Adipose tissue (tissue), 3 donors: Measurements from ENCODE around the gene OBSCN. TPM values are rescaled to one million over a fixed set of nuclear protein-coding genes. Genes with fewer than 3 reads are reported as not detected.

Source experiments
- H3K27ac ChIP-seq: one replicate; pipeline ENCODE4 v1.5.1; 2013; ENCODE audit warnings: low read depth, low read length
- WGBS, 3 donors: extraction: QIAGEN DNeasy Blood & Tissue Kit; methylation state at CpG; one replicate each; pipeline ENCODE4 v1.1.7; 2013; 5-methylcytosine and 5-hydroxymethylcytosine counted together
- polyA plus RNA-seq, 3 donors: library from polyadenylated mRNA; stranded (reverse); fragments of 200-250 nt; gene quantifications; one replicate each; pipeline ENCODE4 v1.2.3, GENCODE V29; 2013
- donor health status: healthy with polysubstance abuse.
- donor health status: Bipolar disorder and iron deficiency.
- donor health status: healthy.

The OBSCN gene
- polyA plus RNA-seq, 3 donors = 3.0 to 7.9 (median 3.2) TPM

DNA sequence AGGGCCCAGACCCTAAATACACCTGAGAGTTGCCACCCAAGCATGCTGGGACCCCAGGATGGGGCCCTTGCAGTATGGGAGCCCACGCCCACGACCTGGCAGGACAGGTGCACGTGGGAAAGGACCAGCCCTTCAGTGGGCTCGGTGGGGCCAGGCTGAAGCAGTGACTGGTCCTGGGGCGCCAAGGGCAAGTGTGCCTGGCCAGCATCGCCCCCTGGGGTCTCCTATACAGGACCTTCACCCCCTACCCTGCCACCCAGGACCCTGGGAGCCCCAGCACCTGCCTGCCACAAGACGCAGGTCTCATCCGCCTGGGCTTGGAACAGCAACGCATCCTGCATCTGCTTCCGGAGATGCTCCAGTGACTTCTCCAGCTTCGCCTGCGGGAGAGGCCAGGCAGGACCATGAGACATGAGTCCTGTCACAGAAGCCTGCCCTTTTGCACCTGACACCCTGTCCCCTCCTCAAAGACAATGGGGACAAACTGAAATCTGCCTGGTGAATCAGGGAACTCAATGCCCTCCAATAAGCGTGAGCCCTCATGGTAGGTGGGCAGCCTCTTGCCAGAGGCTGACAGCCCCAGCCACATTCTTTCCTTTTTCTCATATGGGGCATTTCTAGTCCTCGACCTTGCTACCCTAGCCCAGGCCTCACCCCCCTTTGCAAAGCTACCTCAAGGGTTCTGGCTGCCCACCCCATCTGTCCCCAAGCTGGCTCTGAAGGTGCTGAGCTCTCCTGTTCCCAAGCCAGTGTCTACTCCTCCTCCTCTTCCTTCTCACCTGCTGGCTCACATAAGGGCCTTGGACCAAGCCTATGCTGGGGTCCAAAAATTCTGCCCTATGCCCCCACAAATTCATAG is 194.2 kb downstream of the OBSCN start:
- H3K27ac ChIP-seq = no peak overlapping the region
- 93 to 96% (median 94%) methylated on average over 14 of the region's 14 CpGs for WGBS, 3 donors

DNA sequence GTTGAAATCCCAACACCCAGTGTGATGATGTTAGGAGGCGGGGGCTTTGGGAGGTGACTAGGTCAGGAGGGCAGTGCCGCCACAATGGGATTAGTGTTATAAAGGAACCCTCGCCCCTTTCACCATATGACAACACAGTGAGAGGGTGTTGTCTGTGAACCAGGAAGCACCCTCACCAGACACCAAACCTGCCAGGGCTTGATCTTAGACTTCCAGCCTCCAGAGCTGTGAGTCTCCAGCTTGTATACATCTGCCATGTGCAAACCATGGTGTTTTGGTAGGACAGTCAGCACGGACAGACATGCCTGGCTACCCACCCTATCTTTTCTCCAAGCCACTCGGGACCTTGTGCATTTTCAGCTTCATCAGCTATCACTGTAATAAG is 194.8 kb downstream of the OBSCN start:
- no peak overlapping the region for H3K27ac ChIP-seq
- 91 to 94% (median 92%) methylated on average over 5 of the region's 5 CpGs for WGBS, 3 donors

DNA sequence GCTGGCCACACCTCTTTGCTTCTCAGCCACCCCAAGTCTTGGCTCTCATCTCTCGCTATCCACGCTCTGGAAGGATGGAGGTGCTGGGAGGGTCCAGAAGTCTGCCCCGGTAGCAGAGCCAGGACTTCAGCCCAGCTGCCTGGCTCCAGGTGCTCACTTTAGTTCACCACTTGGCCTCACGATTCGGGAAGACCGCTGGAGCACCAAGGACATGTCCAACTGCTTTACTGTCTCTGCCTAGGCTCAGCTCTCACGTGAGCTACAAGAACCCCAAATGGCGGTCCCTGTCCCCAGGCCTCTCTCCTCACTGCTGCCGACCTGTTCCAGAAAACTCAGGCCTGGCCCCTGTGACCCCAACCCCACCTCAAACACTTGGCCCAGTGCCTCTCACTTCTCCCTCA is 195.4 kb downstream of the OBSCN start:
- no peak overlapping the region for H3K27ac ChIP-seq
- WGBS, 3 donors = 93 to 96% (median 95%) methylated on average over 9 of the region's 9 CpGs

DNA sequence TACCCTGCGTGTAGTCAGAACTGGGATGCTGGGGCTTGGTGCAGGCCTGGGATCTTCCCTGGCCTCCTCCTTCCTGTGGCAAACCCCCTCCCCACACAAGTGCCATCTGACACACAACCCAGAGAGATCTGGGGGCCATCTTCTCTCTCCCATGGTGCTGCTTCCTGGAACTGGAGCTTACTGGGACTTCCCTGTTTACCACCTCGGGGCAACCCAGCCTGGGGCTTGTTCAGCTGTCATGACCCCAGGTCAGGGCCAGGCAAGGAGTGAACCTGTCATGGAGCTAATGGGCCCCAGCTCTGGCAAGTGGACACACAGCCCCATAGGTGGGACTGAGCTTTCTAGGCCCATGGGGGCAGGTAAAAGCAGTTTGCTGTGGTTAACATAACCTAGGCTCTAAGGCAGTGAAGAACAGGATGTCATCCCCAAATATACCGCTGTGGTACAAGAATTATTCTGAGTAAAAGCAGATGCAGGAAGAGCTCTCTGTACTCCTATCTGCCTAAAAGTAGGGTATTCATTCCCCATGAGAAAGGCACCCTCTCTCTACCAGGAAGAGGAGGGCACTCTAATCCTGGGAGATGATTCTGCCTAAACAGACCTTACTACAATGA is 196.4 kb downstream of the OBSCN start:
- WGBS, 3 donors = 73 to 83% (median 77%) methylated on average over 3 of the region's 3 CpGs
- H3K27ac ChIP-seq = no peak overlapping the region

DNA sequence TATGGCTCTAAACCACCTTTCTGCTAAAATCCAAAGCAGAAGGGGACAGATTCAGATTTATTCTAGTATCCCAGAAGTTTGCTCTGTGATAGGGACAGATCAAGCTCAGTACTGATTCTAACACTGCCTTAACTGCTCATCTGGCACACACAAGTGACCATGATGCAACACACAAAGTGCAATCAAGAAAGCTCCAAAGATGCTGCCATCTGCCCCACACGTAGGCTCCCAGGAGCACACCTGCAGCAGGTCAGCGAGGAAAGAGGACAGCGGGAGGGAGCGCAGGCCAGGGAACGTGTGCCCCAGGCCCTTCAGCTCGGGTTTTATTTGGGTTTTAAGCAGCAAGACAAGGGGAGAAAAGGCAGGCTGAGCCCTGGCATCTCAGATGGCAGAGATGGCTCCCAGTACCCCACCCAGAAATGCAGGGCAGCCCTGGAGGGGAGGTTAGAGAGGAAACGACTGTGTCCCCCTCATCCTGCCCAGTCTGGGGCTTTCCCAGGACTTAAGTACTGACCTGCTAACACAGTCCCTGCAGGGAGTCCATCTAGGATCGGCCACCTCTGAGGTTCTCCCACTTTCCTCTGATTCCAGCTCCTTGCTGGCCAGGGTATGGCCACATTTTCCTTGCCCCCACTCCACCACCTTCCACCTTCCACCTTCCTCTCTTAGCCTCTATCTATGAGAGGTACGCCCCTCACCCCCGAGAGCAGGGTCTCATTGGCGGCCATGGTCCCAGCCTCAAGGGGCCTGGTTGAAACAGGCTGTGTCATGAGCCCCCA is 197.5 kb downstream of the OBSCN start:
- WGBS, 3 donors = 20 to 34% (median 31%) methylated on average over 11 of the region's 11 CpGs

DNA sequence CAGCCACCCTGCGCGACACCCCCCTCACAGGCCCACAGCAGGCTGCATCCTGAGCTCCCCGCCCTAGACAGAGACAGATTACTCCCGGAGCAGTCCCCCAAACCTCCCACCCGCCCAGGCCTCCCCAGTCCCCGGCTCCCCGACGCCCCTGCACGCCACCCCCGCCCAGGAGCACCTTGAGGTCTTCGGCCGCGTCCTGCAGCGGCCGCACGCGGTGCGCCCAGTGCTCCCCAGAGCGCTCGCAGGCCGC is 198.1 kb downstream of the OBSCN start:
- 0 to 1% (median 1%) methylated on average over 15 to 21 of the region's 21 CpGs for WGBS, 3 donors
- no peak overlapping the region for H3K27ac ChIP-seq

More for the DNA sequence above, 197.5 kb downstream of the OBSCN start:
- no peak overlapping the region for H3K27ac ChIP-seq

DNA sequence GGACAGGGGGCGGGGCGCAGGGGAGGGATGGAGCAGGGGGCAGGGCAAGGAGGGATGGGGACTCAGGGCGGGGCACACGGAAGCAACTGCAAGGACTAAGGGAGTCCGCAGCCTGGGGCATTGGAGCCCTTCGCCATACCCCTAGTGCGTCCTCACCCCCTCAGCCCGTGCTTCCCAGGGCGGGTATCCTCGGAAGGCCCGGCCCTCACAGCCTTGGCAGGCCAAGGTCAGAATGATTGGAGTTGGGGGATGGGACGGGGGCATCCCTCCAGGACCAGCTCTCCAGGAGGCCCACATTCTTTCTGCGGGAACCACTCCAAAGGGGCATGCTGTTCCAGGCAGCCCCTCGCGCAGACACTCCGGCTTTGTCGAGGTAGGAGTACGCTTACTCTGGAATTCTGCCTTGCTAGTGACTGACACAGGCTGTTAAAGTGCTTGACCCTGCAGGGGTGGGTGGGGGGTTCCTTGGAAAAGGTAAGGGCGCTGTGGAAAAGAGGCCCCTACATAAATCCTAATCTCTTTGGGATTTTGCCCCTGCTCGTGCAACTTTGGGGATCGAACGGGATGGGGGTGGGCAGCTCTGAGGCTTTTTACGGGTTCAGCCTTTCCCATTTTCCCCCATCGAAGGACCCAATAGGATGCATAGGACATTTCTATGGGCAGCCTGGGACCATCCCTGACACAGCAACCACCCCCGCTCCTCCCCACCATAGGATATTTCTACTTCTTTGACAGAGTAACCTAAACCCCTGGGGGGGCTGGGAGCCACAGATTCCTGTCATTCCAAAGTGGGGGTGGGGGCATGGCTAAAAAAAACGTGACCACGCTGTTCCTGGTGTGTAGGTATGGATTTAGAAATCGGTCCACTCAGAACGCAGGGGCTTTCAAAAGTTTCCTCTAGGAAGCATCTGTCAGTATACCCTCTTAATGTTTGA is 199.5 kb downstream of the OBSCN start:
- no peak overlapping the region for H3K27ac ChIP-seq
- 19 to 24% (median 20%) methylated on average over 27 to 29 of the region's 29 CpGs for WGBS, 3 donors

DNA sequence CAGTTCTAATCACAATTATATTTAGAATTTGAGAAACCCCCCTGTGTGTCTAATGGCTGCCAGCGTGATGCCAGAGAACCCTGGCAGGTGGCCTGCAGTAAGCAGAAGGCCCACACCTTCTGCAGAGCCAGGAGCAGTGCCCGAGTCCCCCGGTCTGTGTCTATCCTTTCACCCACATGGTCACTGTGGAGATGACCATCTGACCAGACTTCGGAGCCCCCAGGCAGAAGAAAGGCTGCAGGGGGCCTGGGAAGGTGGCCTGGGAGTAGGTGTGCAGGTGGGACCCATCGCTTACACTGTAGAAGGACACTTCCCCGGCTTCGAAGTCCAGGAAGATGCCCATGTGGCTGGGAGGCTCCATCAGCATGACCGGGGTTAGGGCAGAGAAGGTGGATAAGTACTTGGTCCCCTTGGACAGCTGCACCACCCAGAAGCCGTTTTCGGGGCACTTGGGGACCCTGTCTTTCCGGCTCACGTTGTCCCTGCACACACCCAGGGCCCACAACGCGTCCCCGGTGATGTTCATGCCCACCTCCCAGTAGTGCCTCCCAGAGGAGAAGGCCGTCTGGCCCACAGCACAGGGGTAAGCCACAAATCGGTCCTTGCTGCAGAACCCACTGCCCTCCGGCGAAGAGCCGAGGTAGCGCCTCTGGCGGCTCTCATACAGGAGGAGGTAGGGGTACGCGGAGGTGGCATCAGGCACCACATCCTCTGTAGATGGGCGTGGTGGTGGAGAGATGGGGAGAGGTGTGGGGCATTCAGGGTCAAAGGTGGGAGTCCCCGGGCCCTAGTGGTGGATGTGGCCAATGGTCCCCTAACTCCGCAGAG is 200.4 kb downstream of the OBSCN start:
- 94 to 96% (median 95%) methylated on average over 27 of the region's 27 CpGs for WGBS, 3 donors
- no peak overlapping the region for H3K27ac ChIP-seq

DNA sequence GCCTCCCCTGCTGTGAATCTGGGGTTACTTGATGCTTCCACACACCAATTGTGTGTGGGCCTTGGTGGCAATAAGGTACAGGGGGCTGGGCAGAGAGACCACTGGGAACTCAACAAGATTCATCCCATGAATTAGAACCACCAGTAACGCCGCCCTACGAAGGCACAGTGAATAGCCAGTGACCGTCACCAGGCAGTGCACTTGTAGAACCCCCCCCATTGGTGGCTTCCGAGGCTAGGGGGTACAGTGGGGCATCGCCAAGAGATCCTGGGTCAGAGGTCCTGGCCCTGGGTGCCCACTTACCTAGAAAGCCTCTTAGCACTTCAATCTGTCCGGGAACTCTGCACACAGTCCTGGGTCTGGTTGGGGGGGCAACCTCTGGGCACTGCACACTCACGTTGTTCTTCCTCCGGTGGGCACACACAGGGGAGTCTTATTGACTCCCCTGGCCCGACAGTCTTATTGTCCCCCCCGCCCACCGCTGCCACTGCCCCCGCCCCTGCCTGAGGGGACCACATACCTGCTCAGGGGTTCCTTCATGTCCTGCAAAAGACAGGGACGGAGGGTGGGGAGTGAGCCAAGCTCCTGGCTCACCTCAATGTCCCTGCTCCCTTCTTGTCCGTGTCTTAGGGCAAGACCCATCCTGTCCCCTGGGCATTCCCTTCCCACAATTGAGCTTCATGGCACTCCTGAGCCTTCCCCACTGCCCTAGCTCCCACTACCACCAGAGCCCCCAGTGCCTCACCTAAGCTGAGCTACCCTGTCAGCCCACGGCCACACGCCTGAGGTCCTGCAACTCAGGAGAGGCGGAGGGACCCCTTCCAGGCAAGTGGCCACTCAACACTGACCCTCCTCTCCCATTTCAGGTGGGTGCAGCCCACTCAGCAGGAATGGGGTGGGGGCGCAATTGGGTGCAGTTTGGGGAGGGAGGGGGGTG is 201.3 kb downstream of the OBSCN start:
- no peak overlapping the region for H3K27ac ChIP-seq

DNA sequence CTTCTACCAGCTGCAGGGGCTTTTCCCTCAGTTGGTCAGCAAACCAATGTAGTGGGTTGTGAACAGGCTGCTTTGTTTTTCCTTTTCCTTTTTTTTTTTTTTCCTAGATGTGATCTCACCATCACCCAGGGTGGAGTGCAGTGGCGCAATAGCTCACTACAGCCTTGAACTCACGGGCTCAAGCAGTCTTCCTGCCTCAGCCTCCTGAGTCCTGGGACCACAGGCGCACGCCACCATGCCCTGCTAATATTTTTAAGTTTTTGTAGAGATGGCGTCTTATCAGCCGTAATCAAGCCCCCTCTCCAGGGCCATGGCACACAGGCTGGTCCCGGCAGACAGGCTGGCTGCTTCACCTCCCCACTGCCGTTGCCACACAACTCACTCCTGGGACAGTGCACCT is 202.2 kb downstream of the OBSCN start:
- no peak overlapping the region for H3K27ac ChIP-seq
- 78 to 88% (median 80%) methylated on average over 8 of the region's 8 CpGs for WGBS, 3 donors

More for the DNA sequence above, 201.3 kb downstream of the OBSCN start:
- WGBS, 3 donors = 84 to 94% (median 87%) methylated on average over 19 of the region's 19 CpGs

DNA sequence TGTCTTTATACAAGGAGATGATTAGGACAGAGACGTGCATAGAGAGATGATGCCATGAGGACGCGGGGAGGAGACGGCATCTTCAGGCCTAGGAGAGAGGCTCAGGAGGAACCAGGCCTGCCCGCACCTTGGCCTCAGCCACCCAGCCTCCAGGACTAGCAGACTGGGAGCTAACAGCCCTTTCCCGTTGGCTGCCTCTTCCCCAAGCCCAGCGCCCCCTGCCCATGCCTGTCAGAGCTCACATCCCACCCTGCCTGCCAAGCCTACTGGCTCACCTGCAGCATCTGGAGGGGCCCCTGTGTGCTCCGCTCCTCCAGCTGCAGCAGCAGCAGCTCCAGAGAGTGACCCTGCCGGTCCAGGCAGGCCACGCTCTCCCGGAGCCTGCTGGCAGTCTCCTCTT is 202.8 kb downstream of the OBSCN start:
- WGBS, 3 donors = 89 to 96% (median 93%) methylated on average over 11 of the region's 11 CpGs
- no peak overlapping the region for H3K27ac ChIP-seq

DNA sequence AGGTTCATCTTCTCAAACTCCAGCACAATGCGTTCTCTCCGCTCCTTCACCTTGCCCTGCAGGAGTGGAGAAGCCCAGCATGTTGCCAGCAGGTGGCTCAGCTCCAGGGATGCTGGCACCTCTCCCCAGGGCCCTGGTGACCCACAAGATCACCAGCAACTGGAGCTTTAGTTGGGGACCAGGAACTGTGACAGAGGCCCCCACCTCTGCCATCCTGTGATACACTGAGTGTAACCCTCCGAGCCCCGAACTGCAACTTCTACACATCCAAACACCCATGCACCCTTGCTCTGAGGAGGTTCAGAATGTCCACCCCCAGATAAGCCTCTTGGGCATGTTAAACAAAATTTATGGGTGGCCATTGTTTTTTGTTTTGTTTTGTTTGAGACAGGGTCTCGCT is 203.3 kb downstream of the OBSCN start:
- WGBS, 3 donors = 94 to 98% (median 94%) methylated on average over 5 of the region's 5 CpGs
- no peak overlapping the region for H3K27ac ChIP-seq

DNA sequence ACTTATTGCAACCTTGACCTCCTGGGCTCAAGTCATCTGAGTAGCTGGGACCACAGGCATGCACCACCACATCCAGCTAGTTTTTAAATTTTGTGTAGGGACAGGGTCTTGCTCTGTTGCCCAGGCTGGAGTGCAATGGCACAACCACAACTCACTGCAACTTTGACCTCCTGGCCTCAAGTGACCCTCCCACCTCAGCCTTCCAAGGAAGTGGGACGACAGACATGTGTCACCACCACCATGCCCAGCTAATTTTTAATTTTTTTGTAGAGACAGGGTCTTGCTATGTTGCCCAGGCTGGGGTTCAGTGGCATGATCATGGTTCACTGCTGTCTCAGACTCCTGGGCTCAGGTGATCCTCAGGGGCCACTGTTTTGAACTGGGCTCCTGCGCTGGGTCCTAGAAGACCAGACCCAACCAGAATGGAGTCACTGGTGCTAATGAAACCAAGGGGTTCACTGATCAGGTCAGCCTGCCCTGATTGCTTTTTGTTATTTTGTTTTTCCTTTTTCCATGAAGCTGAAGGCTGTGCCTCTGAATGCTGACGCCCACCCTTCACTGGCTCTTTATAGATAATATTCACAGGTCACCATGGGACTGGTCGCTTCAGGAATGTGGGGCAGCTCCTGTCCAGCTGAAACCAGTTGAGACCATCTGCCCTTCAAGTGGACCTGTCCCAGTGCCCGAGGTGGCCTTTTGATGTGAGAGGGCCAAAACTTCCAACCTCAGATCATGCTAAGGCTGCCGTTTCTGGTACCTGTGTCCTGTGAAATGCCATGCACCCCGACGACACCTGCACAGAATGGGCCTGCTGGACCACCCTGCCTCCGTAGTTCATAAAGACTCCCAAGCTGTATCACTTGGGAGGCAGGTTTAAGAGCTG is 203.9 kb downstream of the OBSCN start:
- WGBS, 3 donors = 83 to 93% (median 92%) methylated on average over 9 of the region's 9 CpGs
- no peak overlapping the region for H3K27ac ChIP-seq

DNA sequence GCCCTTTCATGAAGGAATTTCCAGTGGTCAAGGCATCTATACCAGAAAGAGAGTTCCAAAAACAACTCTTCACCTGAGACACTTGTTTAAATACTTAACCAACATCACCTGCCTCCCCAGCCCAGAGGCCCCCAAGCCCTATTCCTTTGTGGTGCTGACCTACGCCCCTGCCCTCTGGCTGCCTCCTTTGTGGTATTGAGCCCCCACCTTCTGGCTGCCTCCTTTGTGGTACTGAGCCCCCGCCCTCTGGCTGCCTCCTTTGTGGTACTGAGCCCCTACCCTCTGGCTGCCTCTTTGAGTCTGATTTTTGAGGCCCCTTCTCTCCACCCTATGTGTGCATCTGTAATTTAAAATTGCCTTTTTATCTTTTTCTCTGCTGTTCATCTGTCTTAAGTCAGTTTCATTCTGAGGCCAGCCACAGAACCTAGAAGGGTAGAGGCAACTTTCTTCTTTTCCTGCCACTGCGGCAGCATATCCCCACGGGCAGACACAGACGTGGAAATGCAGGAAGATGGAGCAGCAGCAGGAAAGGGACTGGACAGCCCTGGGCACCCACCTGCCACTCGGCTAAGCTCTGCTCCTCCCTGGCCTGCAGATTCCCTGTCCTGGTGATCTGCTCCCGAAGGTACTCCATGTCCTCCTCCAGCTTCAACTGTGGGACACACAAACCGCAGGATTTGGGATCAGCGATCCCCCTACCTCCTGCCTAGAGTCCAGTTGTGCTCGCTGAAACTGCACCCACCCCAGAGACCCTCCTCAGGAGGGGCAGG is 205.6 kb downstream of the OBSCN start:
- no peak overlapping the region for H3K27ac ChIP-seq
- WGBS, 3 donors = 82 to 91% (median 88%) methylated on average over 10 of the region's 10 CpGs
